Measurements from ENCODE around the gene FBXO21.
A peak's percentile ranks its signal among the peaks of the same experiment; 100 is the strongest.

FBXO21 gene

DNA sequence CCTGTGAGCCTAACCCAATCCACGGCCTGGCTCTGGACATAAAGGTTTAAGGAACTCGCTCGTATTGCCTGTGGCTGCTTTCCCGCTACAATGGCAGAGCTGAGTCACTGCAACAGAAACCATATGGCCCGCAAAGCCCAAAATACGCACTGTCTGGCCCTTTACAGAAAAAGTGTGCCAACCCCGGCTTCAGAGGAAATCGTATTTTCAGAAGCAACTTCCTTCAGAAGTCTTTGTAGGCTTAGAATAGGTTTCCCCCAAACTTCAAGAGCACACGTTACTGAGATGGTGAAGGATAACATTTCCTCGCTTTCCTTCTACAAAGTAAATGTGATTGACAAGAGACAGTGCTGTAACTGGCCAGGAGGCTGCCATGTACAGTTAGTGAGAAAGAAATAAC lies 56.2 kb downstream of the FBXO21 start:
- peak; percentile 71 for DNase-seq
- Histone ChIP-seq H3K9me3 (replicated peaks; ENCODE audit: insufficient read depth, low read length) (no peaks in the 10 kb centered on the region), H3K9ac (ENCODE audit: low read length) (peak overlapping the region; percentile 60), H3K36me3 (replicated peaks; ENCODE audit: insufficient read depth, low read length) (no peaks in the 10 kb centered on the region), H3K79me2 (ENCODE audit: low read length) (no peaks in the 10 kb centered on the region), H3K9me2 (replicated peaks; ENCODE audit: insufficient read depth, low read length) (no peaks in the 10 kb centered on the region), H3K4me3 (ENCODE audit: low read length) (no peak overlapping the region; the same call in 1 of the 2 replicates), H3K27me3 (replicated peaks; ENCODE audit: insufficient read depth, low read length) (no peaks in the 10 kb centered on the region), H3K27ac (ENCODE audit: low read length) (peak overlapping the region; percentile 95), H3K4me2 (ENCODE audit: low read depth, low read length) (peak overlapping the region; percentile 63; the same call in 1 of the 2 replicates), H4K20me1 (ENCODE audit: insufficient read depth, low read length) (no peaks in the 10 kb centered on the region), H2AFZ (ENCODE audit: low read length) (peak overlapping the region; percentile 61; the same call in 1 of the 2 replicates), H3F3A (ENCODE audit: insufficient read depth, low read length) (peaks cover 10% of the 10 kb centered on the region), H3K4me1 (ENCODE audit: low read length) (peaks cover 11% of the 10 kb centered on the region)
- no peak for TF ChIP-seq EZH2phosphoT487 (IDR thresholded peaks at IDR 0.05; ENCODE audit: low read length)
- no peak for TF ChIP-seq EZH2 (optimal IDR thresholded peaks at IDR 0.05; ENCODE audit: low read depth, low read length)
- TF ChIP-seq, protein P1, sequence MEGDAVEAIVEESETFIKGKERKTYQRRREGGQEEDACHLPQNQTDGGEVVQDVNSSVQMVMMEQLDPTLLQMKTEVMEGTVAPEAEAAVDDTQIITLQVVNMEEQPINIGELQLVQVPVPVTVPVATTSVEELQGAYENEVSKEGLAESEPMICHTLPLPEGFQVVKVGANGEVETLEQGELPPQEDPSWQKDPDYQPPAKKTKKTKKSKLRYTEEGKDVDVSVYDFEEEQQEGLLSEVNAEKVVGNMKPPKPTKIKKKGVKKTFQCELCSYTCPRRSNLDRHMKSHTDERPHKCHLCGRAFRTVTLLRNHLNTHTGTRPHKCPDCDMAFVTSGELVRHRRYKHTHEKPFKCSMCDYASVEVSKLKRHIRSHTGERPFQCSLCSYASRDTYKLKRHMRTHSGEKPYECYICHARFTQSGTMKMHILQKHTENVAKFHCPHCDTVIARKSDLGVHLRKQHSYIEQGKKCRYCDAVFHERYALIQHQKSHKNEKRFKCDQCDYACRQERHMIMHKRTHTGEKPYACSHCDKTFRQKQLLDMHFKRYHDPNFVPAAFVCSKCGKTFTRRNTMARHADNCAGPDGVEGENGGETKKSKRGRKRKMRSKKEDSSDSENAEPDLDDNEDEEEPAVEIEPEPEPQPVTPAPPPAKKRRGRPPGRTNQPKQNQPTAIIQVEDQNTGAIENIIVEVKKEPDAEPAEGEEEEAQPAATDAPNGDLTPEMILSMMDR (IDR thresholded peaks at IDR 0.05; ENCODE audit: low read length): no peak

DNA sequence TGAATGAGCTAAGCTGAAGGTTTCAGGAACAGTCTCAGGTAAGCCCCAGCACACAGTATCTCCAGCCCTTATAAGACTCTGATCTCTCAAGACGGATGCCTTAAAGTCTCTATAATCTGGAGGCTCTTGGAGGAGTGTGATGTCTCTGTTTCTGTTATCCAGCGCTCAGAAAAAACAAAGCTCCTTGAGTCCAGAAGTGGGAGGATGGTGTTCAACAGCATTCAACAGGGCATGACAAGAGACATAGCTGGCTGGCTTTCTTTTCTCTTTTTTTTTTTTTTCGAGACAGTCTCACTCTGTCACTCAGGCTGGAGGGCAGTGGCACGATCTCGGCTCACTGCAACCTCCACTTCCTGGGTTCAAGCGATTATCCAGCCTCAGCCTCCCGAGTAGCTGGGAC lies 59.5 kb downstream of the FBXO21 start:
- Histone ChIP-seq H3F3A (ENCODE audit: insufficient read depth, low read length) (peaks cover 10% of the 10 kb centered on the region), H3K27ac (ENCODE audit: low read length) (no peak overlapping the region), H2AFZ (ENCODE audit: low read length) (no peak overlapping the region), H3K36me3 (replicated peaks; ENCODE audit: insufficient read depth, low read length) (no peaks in the 10 kb centered on the region), H3K4me3 (ENCODE audit: low read length) (no peak overlapping the region), H3K9ac (ENCODE audit: low read length) (no peak overlapping the region), H3K27me3 (replicated peaks; ENCODE audit: insufficient read depth, low read length) (no peaks in the 10 kb centered on the region), H3K9me2 (replicated peaks; ENCODE audit: insufficient read depth, low read length) (no peaks in the 10 kb centered on the region), H3K79me2 (ENCODE audit: low read length) (no peaks in the 10 kb centered on the region), H3K9me3 (replicated peaks; ENCODE audit: insufficient read depth, low read length) (no peaks in the 10 kb centered on the region), H3K4me2 (ENCODE audit: low read depth, low read length) (no peak overlapping the region), H3K4me1 (ENCODE audit: low read length) (peaks cover 11% of the 10 kb centered on the region), H4K20me1 (ENCODE audit: insufficient read depth, low read length) (no peaks in the 10 kb centered on the region)
- TF ChIP-seq, protein P1 (IDR thresholded peaks at IDR 0.05; ENCODE audit: low read length): no peak
- TF ChIP-seq EZH2phosphoT487 (IDR thresholded peaks at IDR 0.05; ENCODE audit: low read length) (no peak), EZH2 (optimal IDR thresholded peaks at IDR 0.05; ENCODE audit: low read depth, low read length) (no peak)
- no peak for DNase-seq

DNA sequence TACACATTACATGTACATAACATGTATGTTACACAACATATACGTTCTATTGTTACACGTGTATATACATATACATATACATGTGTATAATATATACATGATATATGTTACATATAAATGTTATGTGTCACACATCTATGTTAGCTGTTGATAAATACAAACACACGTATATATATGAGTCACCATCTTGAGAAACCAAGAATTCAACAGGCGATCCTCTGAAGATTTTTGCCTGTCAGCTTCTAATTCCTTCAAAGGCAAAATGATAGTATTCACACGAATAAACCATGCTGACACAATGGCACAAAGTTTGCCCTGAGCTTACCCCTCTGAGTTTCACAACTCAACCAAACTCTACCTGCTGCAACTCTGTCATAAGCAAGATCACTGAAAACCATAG lies 60.9 kb downstream of the FBXO21 start:
- no peaks in the 10 kb centered on the region for H3K36me3 ChIP-seq (replicated peaks; ENCODE audit: insufficient read depth, low read length)

More for the DNA sequence above, 60.9 kb downstream of the FBXO21 start:
- H3K4me1 ChIP-seq (ENCODE audit: low read length): peaks cover 5% of the 10 kb centered on the region; the same call in 1 of the 2 replicates
- H3K79me2 ChIP-seq (ENCODE audit: low read length): no peaks in the 10 kb centered on the region
- H3K9ac ChIP-seq (ENCODE audit: low read length): no peak overlapping the region
- DNase-seq: no peak
- peaks cover 9% of the 10 kb centered on the region for H3F3A ChIP-seq (ENCODE audit: insufficient read depth, low read length)
- no peak overlapping the region for H3K4me2 ChIP-seq (ENCODE audit: low read depth, low read length)
- H4K20me1 ChIP-seq (ENCODE audit: insufficient read depth, low read length): no peaks in the 10 kb centered on the region
- TF ChIP-seq EZH2 (optimal IDR thresholded peaks at IDR 0.05; ENCODE audit: low read depth, low read length) (no peak), EZH2phosphoT487 (IDR thresholded peaks at IDR 0.05; ENCODE audit: low read length) (no peak)
- TF ChIP-seq, protein P1 (IDR thresholded peaks at IDR 0.05; ENCODE audit: low read length): no peak
- no peak overlapping the region for H3K27ac ChIP-seq (ENCODE audit: low read length)
- H3K9me3 ChIP-seq (replicated peaks; ENCODE audit: insufficient read depth, low read length): no peaks in the 10 kb centered on the region
- no peak overlapping the region for H2AFZ ChIP-seq (ENCODE audit: low read length)
- H3K9me2 ChIP-seq (replicated peaks; ENCODE audit: insufficient read depth, low read length): no peaks in the 10 kb centered on the region
- no peak overlapping the region for H3K4me3 ChIP-seq (ENCODE audit: low read length)
- H3K27me3 ChIP-seq (replicated peaks; ENCODE audit: insufficient read depth, low read length): no peaks in the 10 kb centered on the region

Data from MM.1S (cell line).